ENCODE data around the gene OSBPL5.

GRCh38 chr11:3103076-3103475 lies 62.0 kb downstream of the OSBPL5 start:
- no peak for TF ChIP-seq BHLHE40 (IDR thresholded peaks at IDR 0.05; ENCODE audit: borderline replicate concordance)
- no peak for TF ChIP-seq FOXM1 (IDR thresholded peaks at IDR 0.05; ENCODE audit: borderline replicate concordance)
